ENCODE data around the gene ACAD8.

Gene ACAD8

DNA sequence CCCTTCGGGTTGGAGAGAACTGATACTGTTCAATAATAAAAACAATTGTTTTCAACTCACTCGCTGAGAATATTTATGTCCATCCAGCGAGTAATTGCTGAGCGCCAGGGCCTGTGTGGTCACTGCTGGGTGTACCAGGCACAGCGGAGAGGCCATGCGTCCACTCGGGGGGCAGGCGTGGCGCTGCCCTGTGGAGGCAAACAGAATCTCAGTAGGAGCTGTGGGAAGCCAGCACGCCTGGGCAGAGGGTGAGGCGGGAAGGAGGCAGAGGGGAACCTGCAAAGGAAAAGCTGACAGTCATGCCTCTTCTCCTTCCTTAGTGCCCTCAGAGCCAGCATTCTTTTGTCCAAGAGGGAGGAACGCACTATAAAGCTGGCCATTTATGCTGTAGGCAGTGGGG, 34.2 kb downstream of the ACAD8 start:
- TF ChIP-seq TCF4 (CRISPR knock-in tag; IDR thresholded peaks at IDR 0.05; ENCODE audit: borderline replicate concordance) (no peak), ZNF8 (CRISPR knock-in tag; IDR thresholded peaks at IDR 0.05) (no peak), ZFP3 (CRISPR knock-in tag; IDR thresholded peaks at IDR 0.05) (no peak), ZC3H10 (CRISPR knock-in tag; IDR thresholded peaks at IDR 0.05) (no peak), BACH2 (CRISPR knock-in tag; IDR thresholded peaks at IDR 0.05; ENCODE audit: borderline replicate concordance) (no peak), TOX (CRISPR knock-in tag; IDR thresholded peaks at IDR 0.05; ENCODE audit: borderline replicate concordance) (no peak), OSR1 (CRISPR knock-in tag; IDR thresholded peaks at IDR 0.05) (no peak), ZNF70 (CRISPR knock-in tag; IDR thresholded peaks at IDR 0.05) (no peak), ESRRG (CRISPR knock-in tag; IDR thresholded peaks at IDR 0.05) (no peak), ZFP30 (CRISPR knock-in tag; IDR thresholded peaks at IDR 0.05) (no peak), ZNF565 (CRISPR knock-in tag; conservative IDR thresholded peaks at IDR 0.05; ENCODE audit: low read depth) (no peak), GLIS3 (CRISPR knock-in tag; IDR thresholded peaks at IDR 0.05) (no peak)
- TF ChIP-seq, protein P1, sequence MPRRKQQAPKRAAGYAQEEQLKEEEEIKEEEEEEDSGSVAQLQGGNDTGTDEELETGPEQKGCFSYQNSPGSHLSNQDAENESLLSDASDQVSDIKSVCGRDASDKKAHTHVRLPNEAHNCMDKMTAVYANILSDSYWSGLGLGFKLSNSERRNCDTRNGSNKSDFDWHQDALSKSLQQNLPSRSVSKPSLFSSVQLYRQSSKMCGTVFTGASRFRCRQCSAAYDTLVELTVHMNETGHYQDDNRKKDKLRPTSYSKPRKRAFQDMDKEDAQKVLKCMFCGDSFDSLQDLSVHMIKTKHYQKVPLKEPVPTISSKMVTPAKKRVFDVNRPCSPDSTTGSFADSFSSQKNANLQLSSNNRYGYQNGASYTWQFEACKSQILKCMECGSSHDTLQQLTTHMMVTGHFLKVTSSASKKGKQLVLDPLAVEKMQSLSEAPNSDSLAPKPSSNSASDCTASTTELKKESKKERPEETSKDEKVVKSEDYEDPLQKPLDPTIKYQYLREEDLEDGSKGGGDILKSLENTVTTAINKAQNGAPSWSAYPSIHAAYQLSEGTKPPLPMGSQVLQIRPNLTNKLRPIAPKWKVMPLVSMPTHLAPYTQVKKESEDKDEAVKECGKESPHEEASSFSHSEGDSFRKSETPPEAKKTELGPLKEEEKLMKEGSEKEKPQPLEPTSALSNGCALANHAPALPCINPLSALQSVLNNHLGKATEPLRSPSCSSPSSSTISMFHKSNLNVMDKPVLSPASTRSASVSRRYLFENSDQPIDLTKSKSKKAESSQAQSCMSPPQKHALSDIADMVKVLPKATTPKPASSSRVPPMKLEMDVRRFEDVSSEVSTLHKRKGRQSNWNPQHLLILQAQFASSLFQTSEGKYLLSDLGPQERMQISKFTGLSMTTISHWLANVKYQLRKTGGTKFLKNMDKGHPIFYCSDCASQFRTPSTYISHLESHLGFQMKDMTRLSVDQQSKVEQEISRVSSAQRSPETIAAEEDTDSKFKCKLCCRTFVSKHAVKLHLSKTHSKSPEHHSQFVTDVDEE (CRISPR knock-in tag; IDR thresholded peaks at IDR 0.05): no peak
- TF ChIP-seq, protein P2, sequence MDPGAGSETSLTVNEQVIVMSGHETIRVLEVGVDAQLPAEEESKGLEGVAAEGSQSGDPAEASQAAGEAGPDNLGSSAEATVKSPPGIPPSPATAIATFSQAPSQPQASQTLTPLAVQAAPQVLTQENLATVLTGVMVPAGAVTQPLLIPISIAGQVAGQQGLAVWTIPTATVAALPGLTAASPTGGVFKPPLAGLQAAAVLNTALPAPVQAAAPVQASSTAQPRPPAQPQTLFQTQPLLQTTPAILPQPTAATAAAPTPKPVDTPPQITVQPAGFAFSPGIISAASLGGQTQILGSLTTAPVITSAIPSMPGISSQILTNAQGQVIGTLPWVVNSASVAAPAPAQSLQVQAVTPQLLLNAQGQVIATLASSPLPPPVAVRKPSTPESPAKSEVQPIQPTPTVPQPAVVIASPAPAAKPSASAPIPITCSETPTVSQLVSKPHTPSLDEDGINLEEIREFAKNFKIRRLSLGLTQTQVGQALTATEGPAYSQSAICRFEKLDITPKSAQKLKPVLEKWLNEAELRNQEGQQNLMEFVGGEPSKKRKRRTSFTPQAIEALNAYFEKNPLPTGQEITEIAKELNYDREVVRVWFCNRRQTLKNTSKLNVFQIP (CRISPR knock-in tag; IDR thresholded peaks at IDR 0.05; ENCODE audit: borderline replicate concordance, low read depth): no peak
- TF ChIP-seq, protein P3, sequence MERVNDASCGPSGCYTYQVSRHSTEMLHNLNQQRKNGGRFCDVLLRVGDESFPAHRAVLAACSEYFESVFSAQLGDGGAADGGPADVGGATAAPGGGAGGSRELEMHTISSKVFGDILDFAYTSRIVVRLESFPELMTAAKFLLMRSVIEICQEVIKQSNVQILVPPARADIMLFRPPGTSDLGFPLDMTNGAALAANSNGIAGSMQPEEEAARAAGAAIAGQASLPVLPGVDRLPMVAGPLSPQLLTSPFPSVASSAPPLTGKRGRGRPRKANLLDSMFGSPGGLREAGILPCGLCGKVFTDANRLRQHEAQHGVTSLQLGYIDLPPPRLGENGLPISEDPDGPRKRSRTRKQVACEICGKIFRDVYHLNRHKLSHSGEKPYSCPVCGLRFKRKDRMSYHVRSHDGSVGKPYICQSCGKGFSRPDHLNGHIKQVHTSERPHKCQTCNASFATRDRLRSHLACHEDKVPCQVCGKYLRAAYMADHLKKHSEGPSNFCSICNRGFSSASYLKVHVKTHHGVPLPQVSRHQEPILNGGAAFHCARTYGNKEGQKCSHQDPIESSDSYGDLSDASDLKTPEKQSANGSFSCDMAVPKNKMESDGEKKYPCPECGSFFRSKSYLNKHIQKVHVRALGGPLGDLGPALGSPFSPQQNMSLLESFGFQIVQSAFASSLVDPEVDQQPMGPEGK (CRISPR knock-in tag; IDR thresholded peaks at IDR 0.05; ENCODE audit: borderline replicate concordance): no peak
- TF ChIP-seq, protein P4, sequence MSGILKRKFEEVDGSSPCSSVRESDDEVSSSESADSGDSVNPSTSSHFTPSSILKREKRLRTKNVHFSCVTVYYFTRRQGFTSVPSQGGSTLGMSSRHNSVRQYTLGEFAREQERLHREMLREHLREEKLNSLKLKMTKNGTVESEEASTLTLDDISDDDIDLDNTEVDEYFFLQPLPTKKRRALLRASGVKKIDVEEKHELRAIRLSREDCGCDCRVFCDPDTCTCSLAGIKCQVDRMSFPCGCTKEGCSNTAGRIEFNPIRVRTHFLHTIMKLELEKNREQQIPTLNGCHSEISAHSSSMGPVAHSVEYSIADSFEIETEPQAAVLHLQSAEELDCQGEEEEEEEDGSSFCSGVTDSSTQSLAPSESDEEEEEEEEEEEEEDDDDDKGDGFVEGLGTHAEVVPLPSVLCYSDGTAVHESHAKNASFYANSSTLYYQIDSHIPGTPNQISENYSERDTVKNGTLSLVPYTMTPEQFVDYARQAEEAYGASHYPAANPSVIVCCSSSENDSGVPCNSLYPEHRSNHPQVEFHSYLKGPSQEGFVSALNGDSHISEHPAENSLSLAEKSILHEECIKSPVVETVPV (CRISPR knock-in tag; IDR thresholded peaks at IDR 0.05): no peak
- no peak for ATAC-seq

DNA sequence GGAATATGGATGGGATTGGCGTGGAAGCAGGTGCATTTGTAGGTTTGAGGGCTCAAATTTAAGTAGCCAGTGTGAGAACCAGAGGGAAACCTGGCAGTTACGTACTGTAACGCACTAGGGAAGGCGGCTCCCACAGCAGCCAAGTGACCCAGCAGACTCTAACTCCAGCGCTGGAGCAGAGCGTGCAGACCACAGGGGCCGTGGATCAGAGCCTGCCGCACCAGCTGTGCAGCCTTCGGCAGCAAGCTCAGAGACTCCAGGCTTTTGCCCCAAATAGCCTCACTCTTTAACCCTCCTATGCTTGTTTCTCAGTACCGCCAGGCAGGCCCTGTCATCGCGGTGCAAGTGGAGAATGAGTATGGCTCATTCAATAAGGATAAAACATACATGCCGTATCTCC, 35.1 kb downstream of the ACAD8 start:
- no peak for ATAC-seq
- TF ChIP-seq ZFP30 (CRISPR knock-in tag; IDR thresholded peaks at IDR 0.05): no peak
- TF ChIP-seq, protein P4 (CRISPR knock-in tag; IDR thresholded peaks at IDR 0.05): no peak
- no peak for TF ChIP-seq ESRRG (CRISPR knock-in tag; IDR thresholded peaks at IDR 0.05)
- TF ChIP-seq, protein P2 (CRISPR knock-in tag; IDR thresholded peaks at IDR 0.05; ENCODE audit: borderline replicate concordance, low read depth): no peak
- TF ChIP-seq TCF4 (CRISPR knock-in tag; IDR thresholded peaks at IDR 0.05; ENCODE audit: borderline replicate concordance): no peak
- no peak for TF ChIP-seq CSDC2 (CRISPR knock-in tag; IDR thresholded peaks at IDR 0.05)
- no peak for TF ChIP-seq ZFP3 (CRISPR knock-in tag; IDR thresholded peaks at IDR 0.05)
- no peak for TF ChIP-seq BACH2 (CRISPR knock-in tag; IDR thresholded peaks at IDR 0.05; ENCODE audit: borderline replicate concordance)
- no peak for TF ChIP-seq GLIS3 (CRISPR knock-in tag; IDR thresholded peaks at IDR 0.05)
- TF ChIP-seq OSR1 (CRISPR knock-in tag; IDR thresholded peaks at IDR 0.05): no peak
- TF ChIP-seq PPARA (CRISPR knock-in tag; IDR thresholded peaks at IDR 0.05; ENCODE audit: borderline replicate concordance): no peak
- TF ChIP-seq ZNF70 (CRISPR knock-in tag; IDR thresholded peaks at IDR 0.05): no peak
- no peak for TF ChIP-seq ZC3H10 (CRISPR knock-in tag; IDR thresholded peaks at IDR 0.05)
- TF ChIP-seq, protein P5, sequence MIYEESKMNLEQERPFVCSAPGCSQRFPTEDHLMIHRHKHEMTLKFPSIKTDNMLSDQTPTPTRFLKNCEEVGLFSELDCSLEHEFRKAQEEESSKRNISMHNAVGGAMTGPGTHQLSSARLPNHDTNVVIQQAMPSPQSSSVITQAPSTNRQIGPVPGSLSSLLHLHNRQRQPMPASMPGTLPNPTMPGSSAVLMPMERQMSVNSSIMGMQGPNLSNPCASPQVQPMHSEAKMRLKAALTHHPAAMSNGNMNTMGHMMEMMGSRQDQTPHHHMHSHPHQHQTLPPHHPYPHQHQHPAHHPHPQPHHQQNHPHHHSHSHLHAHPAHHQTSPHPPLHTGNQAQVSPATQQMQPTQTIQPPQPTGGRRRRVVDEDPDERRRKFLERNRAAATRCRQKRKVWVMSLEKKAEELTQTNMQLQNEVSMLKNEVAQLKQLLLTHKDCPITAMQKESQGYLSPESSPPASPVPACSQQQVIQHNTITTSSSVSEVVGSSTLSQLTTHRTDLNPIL (CRISPR knock-in tag; IDR thresholded peaks at IDR 0.05; ENCODE audit: low read depth): no peak
- TF ChIP-seq, protein P3 (CRISPR knock-in tag; IDR thresholded peaks at IDR 0.05; ENCODE audit: borderline replicate concordance): no peak

Data from SK-N-SH treated with all-trans-retinoic acid at 6 μM for 48 hours (cell line).